H9 (cell line): Measurements from ENCODE around the gene ZFR2. TPM values are rescaled to one million over a fixed set of nuclear protein-coding genes. Genes with fewer than 3 reads are reported as not detected.

Source experiments
- DNase-seq: peaks from one replicate; pipeline ENCODE4 v3.0.0-alpha.2; 2017
- H2AFZ ChIP-seq: one replicate; pipeline ENCODE4 v1.6.1; 2013; ENCODE audit warnings: mild to moderate bottlenecking, low read length, control low read depth, moderate library complexity
- H2AK5ac ChIP-seq: 2 replicates; pipeline ENCODE4 v1.6.1; 2013; ENCODE audit warnings: low read length, control low read depth, mixed read lengths; ENCODE audit not compliant: insufficient read length
- H2BK120ac ChIP-seq: one replicate; pipeline ENCODE4 v1.6.1; 2013; ENCODE audit warnings: low read depth, mild to moderate bottlenecking, low read length, control low read depth, inconsistent platforms; ENCODE audit not compliant: poor library complexity, severe bottlenecking
- H2BK12ac ChIP-seq: 2 replicates; pipeline ENCODE4 v1.6.1; 2013; ENCODE audit warnings: low read length, control low read depth, mixed read lengths, low read depth; ENCODE audit not compliant: insufficient read length
- H2BK15ac ChIP-seq: 2 replicates; pipeline ENCODE4 v1.6.1; 2013; ENCODE audit warnings: low read depth, low read length, control low read depth
- H2BK20ac ChIP-seq: one replicate; pipeline ENCODE4 v1.6.1; 2013; ENCODE audit warnings: low read depth, mild to moderate bottlenecking, low read length, control low read depth, inconsistent platforms; ENCODE audit not compliant: poor library complexity, severe bottlenecking
- H2BK5ac ChIP-seq: 2 replicates; pipeline ENCODE4 v1.6.1; 2013; ENCODE audit warnings: low read length, control low read depth, mixed read lengths; ENCODE audit not compliant: insufficient read length
- H3K14ac ChIP-seq: 2 replicates; pipeline ENCODE4 v1.6.1; 2013; ENCODE audit warnings: low read length, control low read depth; ENCODE audit not compliant: insufficient read depth
- H3K18ac ChIP-seq: 2 replicates; pipeline ENCODE4 v1.6.1; 2013; ENCODE audit warnings: low read depth, mild to moderate bottlenecking, mixed read lengths, low read length, control low read depth; ENCODE audit not compliant: insufficient read length
- H3K23ac ChIP-seq: 2 replicates; pipeline ENCODE4 v1.6.1; 2013; ENCODE audit warnings: low read length, control low read depth, mixed read lengths, low read depth; ENCODE audit not compliant: insufficient read length
- H3K23me2 ChIP-seq: 2 replicates; pipeline ENCODE4 v1.6.1; 2013; ENCODE audit warnings: low read depth, mild to moderate bottlenecking, mixed read lengths, low read length, control low read depth; ENCODE audit not compliant: insufficient read length, poor library complexity, severe bottlenecking
- H3K27ac ChIP-seq: 2 replicates; pipeline ENCODE4 v1.5.1; 2013; ENCODE audit warnings: low read length, control low read depth, mixed read lengths, low read depth; ENCODE audit not compliant: insufficient read length
- H3K27me3 ChIP-seq: 2 replicates; pipeline ENCODE4 v1.6.1; 2013; ENCODE audit warnings: low read length, control low read depth, inconsistent platforms; ENCODE audit not compliant: insufficient read depth
- H3K4ac ChIP-seq: 2 replicates; pipeline ENCODE4 v1.6.1; 2013; ENCODE audit warnings: low read depth, mild to moderate bottlenecking, control low read depth, inconsistent platforms, low read length, moderate library complexity
- H3K4me1 ChIP-seq: 2 replicates; pipeline ENCODE4 v1.6.1; 2013; ENCODE audit warnings: low read length, control low read depth, inconsistent platforms; ENCODE audit not compliant: insufficient read depth
- H3K4me2 ChIP-seq: 2 replicates; pipeline ENCODE4 v1.6.1; 2013; ENCODE audit warnings: low read length, control low read depth, mixed read lengths; ENCODE audit not compliant: insufficient read length, insufficient read depth
- H3K56ac ChIP-seq: 2 replicates; pipeline ENCODE4 v1.6.1; 2013; ENCODE audit warnings: low read depth, mild to moderate bottlenecking, mixed read lengths, low read length, control low read depth; ENCODE audit not compliant: insufficient read length
- H3K79me1 ChIP-seq: 2 replicates; pipeline ENCODE4 v1.6.1; 2013; ENCODE audit warnings: low read depth, mild to moderate bottlenecking, moderate library complexity, low read length, control low read depth, inconsistent platforms; ENCODE audit not compliant: insufficient read depth, poor library complexity, severe bottlenecking
- H3K79me2 ChIP-seq: 2 replicates; pipeline ENCODE4 v1.6.1; 2013; ENCODE audit warnings: low read length, control low read depth, inconsistent platforms; ENCODE audit not compliant: insufficient read depth
- H3K9ac ChIP-seq: 2 replicates; pipeline ENCODE4 v1.6.1; 2013; ENCODE audit warnings: low read length, control low read depth, mixed read lengths; ENCODE audit not compliant: insufficient read length; ENCODE audit errors: extremely low read depth
- H3K9me3 ChIP-seq: one replicate; pipeline ENCODE4 v1.6.1; 2013; ENCODE audit warnings: low read depth, low read length, inconsistent platforms; ENCODE audit not compliant: control insufficient read depth
- H3T11ph ChIP-seq: one replicate; pipeline ENCODE4 v1.6.1; 2013; ENCODE audit warnings: mild to moderate bottlenecking, low read length, control low read depth, inconsistent platforms
- H4K20me1 ChIP-seq: one replicate; pipeline ENCODE4 v1.6.1; 2013; ENCODE audit not compliant: control insufficient read depth, insufficient read length, insufficient read depth
- H4K5ac ChIP-seq: 2 replicates; pipeline ENCODE4 v1.6.1; 2013; ENCODE audit warnings: low read depth, mild to moderate bottlenecking, mixed read lengths, low read length, control low read depth; ENCODE audit not compliant: insufficient read length
- H4K8ac ChIP-seq: replicated peaks from 2 replicates; pipeline ENCODE4 v1.6.1; 2013; ENCODE audit warnings: low read length, control low read depth, mixed read lengths, low read depth; ENCODE audit not compliant: insufficient read length
- H4K91ac ChIP-seq: 2 replicates; pipeline ENCODE4 v1.6.1; 2013; ENCODE audit warnings: low read depth, mild to moderate bottlenecking, moderate library complexity, mixed read lengths, low read length, control low read depth; ENCODE audit not compliant: insufficient read length
- H3K27ac Mint-ChIP-seq, 3 experiments: 2 replicates in 2 of 3; 3 replicates in 1 of 3; pipeline ENCODE4 v1.8.0; 2020 to 2021; ENCODE audit warnings: mixed read lengths in 3 of 3, mild to moderate bottlenecking in 1 of 3, moderate library complexity in 1 of 3
- H3K27me3 Mint-ChIP-seq: 2 replicates; pipeline ENCODE4 v1.8.0; 2021; ENCODE audit warnings: low read depth, mild to moderate bottlenecking, moderate library complexity, mixed read lengths
- H3K36me3 Mint-ChIP-seq, 3 experiments: 2 replicates in 2 of 3; 3 replicates in 1 of 3; pipeline ENCODE4 v1.8.0; 2020 to 2021; ENCODE audit warnings: low read depth in 3 of 3, mixed read lengths in 3 of 3; ENCODE audit not compliant: insufficient read depth in 1 of 3
- H3K4me1 Mint-ChIP-seq, 2 experiments: 2 replicates each; pipeline ENCODE4 v1.8.0; 2020; ENCODE audit warnings: mixed read lengths in 2 of 2
- H3K4me3 Mint-ChIP-seq, 2 experiments: 2 replicates in 1 of 2; 3 replicates in 1 of 2; pipeline ENCODE4 v1.8.0; 2020 to 2021; ENCODE audit warnings: mild to moderate bottlenecking in 2 of 2, mixed read lengths in 2 of 2, moderate library complexity in 1 of 2
- H3K9me3 Mint-ChIP-seq, 2 experiments: 2 replicates in 1 of 2; 3 replicates in 1 of 2; pipeline ENCODE4 v1.8.0; 2020; ENCODE audit warnings: mild to moderate bottlenecking in 2 of 2, mixed read lengths in 2 of 2, moderate library complexity in 1 of 2
- WGBS: extraction: QIAGEN DNeasy Blood & Tissue Kit; methylation state at CpG from one replicate; pipeline ENCODE4 v1.1.7; 2013; ENCODE audit warnings: missing lambda C conversion rate, low lambda C conversion rate, mixed read lengths; ENCODE audit not compliant: insufficient read length; ENCODE audit errors: extremely low coverage; 5-methylcytosine and 5-hydroxymethylcytosine counted together
- total RNA-seq: library from RNA; stranded (reverse); gene quantifications from 2 replicates; pipeline ENCODE4 v1.2.1, GENCODE V29; 2021
- TF ChIP-seq, protein P1 (sequence below): fragments of 200-600 bp; sonication (generic); conservative IDR thresholded peaks from 3 replicates; pipeline ENCODE4 v1.8.0; 2021; ENCODE audit warnings: antibody characterized with exemption, mild to moderate bottlenecking

The ZFR2 gene
- total RNA-seq, 1 experiment from 2014 or later = 18.3 TPM

DNA sequence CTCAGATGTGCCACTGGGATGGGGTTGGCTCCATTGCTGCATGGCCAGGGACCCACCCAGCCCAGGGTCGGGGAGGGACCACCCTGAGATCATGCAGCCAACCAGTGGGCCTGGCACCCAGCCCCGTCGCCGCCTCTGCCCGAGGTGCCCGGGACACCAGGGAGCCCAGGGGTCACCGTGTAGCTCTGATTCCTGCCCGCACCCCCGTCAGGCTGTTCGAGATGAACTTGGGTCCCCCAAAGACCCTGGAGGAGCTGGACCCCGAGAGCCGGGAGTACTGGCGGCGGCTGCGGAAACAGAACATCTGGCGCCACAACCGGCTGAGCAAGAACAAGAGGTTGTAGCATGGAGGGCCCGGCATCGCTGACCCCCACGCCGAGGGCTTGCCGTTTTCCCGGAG lies 101.8 kb downstream of the ZFR2 start:
- H3K4me2 ChIP-seq = no peak overlapping the region
- no peak overlapping the region for H4K8ac ChIP-seq
- Mint-ChIP-seq H3K36me3 (peaks cover 6 to 17% (median 12%) of the 10 kb centered on the region in 3 experiments; a peak in 5 of 7 replicates), H3K27me3 (no peaks in the 10 kb centered on the region), H3K9me3 (no peaks in the 10 kb centered on the region; a peak in 1 of 5 replicates), H3K4me3 (no peak overlapping the region), H3K27ac (no peak overlapping the region), H3K4me1 (peaks cover 10 to 15% of the 10 kb centered on the region in 2 experiments)
- H3K23ac ChIP-seq = no peak overlapping the region
- no peak overlapping the region for H3K9ac ChIP-seq
- H3K79me2 ChIP-seq = no peaks in the 10 kb centered on the region
- no peaks in the 10 kb centered on the region for H3K27me3 ChIP-seq
- WGBS = no CpG with 5 or more reads among the region's 23 CpGs
- no peak for DNase-seq
- no peaks in the 10 kb centered on the region for H4K20me1 ChIP-seq
- no peak overlapping the region for H3K18ac ChIP-seq
- no peak overlapping the region for H3T11ph ChIP-seq
- H4K5ac ChIP-seq = no peak overlapping the region
- TF ChIP-seq, protein P1, sequence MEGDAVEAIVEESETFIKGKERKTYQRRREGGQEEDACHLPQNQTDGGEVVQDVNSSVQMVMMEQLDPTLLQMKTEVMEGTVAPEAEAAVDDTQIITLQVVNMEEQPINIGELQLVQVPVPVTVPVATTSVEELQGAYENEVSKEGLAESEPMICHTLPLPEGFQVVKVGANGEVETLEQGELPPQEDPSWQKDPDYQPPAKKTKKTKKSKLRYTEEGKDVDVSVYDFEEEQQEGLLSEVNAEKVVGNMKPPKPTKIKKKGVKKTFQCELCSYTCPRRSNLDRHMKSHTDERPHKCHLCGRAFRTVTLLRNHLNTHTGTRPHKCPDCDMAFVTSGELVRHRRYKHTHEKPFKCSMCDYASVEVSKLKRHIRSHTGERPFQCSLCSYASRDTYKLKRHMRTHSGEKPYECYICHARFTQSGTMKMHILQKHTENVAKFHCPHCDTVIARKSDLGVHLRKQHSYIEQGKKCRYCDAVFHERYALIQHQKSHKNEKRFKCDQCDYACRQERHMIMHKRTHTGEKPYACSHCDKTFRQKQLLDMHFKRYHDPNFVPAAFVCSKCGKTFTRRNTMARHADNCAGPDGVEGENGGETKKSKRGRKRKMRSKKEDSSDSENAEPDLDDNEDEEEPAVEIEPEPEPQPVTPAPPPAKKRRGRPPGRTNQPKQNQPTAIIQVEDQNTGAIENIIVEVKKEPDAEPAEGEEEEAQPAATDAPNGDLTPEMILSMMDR = no peak
- H2BK15ac ChIP-seq = no peak overlapping the region
- no peak overlapping the region for H3K56ac ChIP-seq
- H3K79me1 ChIP-seq = no peaks in the 10 kb centered on the region
- no peak overlapping the region for H2BK12ac ChIP-seq
- no peak overlapping the region for H2AK5ac ChIP-seq
- no peak overlapping the region for H2BK120ac ChIP-seq
- H3K23me2 ChIP-seq = no peaks in the 10 kb centered on the region
- no peaks in the 10 kb centered on the region for H3K4me1 ChIP-seq
- no peak overlapping the region for H2BK20ac ChIP-seq
- H2BK5ac ChIP-seq = no peak overlapping the region
- H3K27ac ChIP-seq = no peak overlapping the region
- no peaks in the 10 kb centered on the region for H3K9me3 ChIP-seq
- no peak overlapping the region for H2AFZ ChIP-seq
- no peak overlapping the region for H3K4ac ChIP-seq
- no peak overlapping the region for H4K91ac ChIP-seq
- H3K14ac ChIP-seq = no peak overlapping the region
